Activated naive CD4-positive, alpha-beta T cell treated with anti-CD3 and anti-CD28 coated beads for 36 hours (primary cell): ENCODE results near the gene PDCD6IP. TPM values are rescaled to one million over a fixed set of nuclear protein-coding genes. Genes with fewer than 3 reads are reported as not detected.

Source experiments
- CTCF ChIA-PET: fragments of 350-600 bp; sonication (Branson Sonifier 250); formaldehyde crosslinking; loops from one replicate; lab custom pipeline; 2021; ENCODE audit warnings: antibody characterized with exemption; lab: Charles Lee
- DNase-seq: peaks from one replicate; pipeline ENCODE4 v3.0.0-alpha.2; 2020
- H3K27ac Mint-ChIP-seq: one replicate; pipeline ENCODE4 v1.8.0; 2021; ENCODE audit warnings: mild to moderate bottlenecking, mixed read lengths
- H3K27me3 Mint-ChIP-seq: one replicate; pipeline ENCODE4 v1.8.0; 2021; ENCODE audit warnings: low read depth, mixed read lengths
- H3K36me3 Mint-ChIP-seq: one replicate; pipeline ENCODE4 v1.8.0; 2021; ENCODE audit warnings: low read depth, mixed read lengths
- H3K4me1 Mint-ChIP-seq: one replicate; pipeline ENCODE4 v1.8.0; 2021; ENCODE audit warnings: low read depth, mixed read lengths
- H3K4me3 Mint-ChIP-seq: one replicate; pipeline ENCODE4 v1.8.0; 2021; ENCODE audit warnings: mild to moderate bottlenecking, moderate library complexity, mixed read lengths
- H3K9me3 Mint-ChIP-seq: one replicate; pipeline ENCODE4 v1.8.0; 2021; ENCODE audit warnings: mixed read lengths
- intact Hi-C: fragments of 100-400 bp; cut with micrococcal nuclease; formaldehyde crosslinking; loops from one replicate; pipeline ENCODE4 v1.15.1; 2023
- total RNA-seq, 2 experiments: library from RNA; stranded (reverse); gene quantifications; one replicate each; pipeline ENCODE4 v1.2.3, GENCODE V29; 2021

The PDCD6IP gene
- total RNA-seq, 2 experiments from 2014 or later, result 126 to 127 TPM

DNA sequence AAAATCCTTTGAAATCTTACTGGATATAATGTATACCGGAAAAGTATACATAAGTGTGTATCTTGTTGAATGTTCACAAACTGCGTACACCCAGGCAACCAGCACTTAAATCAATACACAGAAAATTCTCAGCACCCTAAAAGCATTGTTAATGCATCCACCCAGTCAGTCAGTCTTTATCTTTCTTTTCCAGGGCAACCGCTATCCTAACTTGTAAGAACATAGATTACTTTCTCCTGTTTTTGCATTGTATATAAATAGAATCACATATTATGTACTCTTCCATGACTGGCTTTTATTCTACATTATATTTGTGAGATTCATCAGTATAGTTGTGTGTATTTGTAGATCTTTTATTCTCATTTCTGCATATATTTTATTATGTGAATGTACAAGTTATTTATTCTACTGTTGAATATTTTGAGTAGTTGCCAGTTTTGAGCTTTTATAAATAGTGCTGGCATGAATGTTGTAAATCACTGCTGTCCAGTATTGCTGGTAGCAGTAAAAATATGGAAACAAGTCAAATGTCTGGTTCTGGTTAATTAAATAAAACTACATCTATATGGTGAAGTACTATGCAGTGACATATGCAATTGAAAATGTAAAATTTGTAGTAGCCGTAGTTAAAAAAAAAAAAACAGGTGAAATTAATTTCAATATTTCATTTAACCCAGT lies 62.1 kb downstream of the PDCD6IP start:
- H3K36me3 Mint-ChIP-seq, result peaks cover 19% of the 10 kb centered on the region

DNA sequence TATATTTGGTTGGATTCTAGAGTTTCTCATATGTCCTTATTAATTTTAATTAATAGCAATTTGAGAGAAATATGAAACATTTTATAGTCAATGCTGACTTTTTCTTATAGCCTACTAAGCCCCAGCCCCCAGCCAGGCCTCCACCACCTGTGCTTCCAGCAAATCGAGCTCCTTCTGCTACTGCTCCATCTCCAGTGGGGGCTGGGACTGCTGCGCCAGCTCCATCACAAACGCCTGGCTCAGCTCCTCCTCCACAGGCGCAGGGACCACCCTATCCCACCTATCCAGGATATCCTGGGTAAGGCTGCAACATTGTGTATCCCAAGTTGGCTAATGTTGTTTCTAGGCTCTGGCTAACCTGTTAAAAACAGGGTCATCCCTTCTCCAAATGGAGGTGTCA lies 66.7 kb downstream of the PDCD6IP start:
- CTCF ChIA-PET, result no interaction called here
- Mint-ChIP-seq H3K9me3 (no peaks in the 10 kb centered on the region), H3K27ac (no peak overlapping the region), H3K36me3 (peaks cover 8% of the 10 kb centered on the region), H3K4me1 (peaks cover 8% of the 10 kb centered on the region), H3K27me3 (no peaks in the 10 kb centered on the region), H3K4me3 (no peak overlapping the region)
- no peak for DNase-seq
- intact Hi-C loops, result no loop called here

More for the DNA sequence above, 62.1 kb downstream of the PDCD6IP start:
- no peaks in the 10 kb centered on the region for H3K9me3 Mint-ChIP-seq
- H3K27ac Mint-ChIP-seq, result no peak overlapping the region
- H3K27me3 Mint-ChIP-seq, result no peaks in the 10 kb centered on the region
- no peak overlapping the region for H3K4me3 Mint-ChIP-seq
- H3K4me1 Mint-ChIP-seq, result peaks cover 7% of the 10 kb centered on the region
- no peak for DNase-seq
- CTCF ChIA-PET, result interaction anchor here (1.1 to 1.2 kb wide), 2 partner anchors 23 to 84 kb away, joined by 3 to 6 read pairs; no protein-coding TSS in a partner anchor
- intact Hi-C loops, result no loop called here

DNA sequence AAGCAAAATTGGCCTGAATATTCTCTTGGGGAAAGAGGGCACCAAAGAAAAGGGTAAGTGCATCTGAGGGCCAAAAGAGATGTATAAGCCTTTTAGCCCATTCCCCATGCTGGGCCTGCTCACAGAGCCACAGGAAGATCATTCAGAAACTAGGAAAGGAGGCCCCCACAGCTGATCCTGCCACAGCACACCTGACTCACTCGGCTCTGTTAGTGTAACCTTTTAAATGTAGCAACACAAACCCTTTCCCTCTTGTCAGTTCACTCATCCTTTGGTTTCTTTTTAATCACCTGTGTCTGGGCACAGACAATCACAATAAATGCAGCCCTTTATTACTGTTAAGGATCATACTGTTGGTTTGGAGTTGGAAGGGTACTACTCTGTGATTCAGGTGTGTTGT lies 69.9 kb downstream of the PDCD6IP start:
- peak; percentile 23 for DNase-seq
- Mint-ChIP-seq H3K27me3 (no peaks in the 10 kb centered on the region), H3K4me3 (no peak overlapping the region), H3K4me1 (peaks cover 8% of the 10 kb centered on the region), H3K27ac (peak overlapping the region; percentile 19), H3K9me3 (no peaks in the 10 kb centered on the region), H3K36me3 (peaks cover 10% of the 10 kb centered on the region)
- CTCF ChIA-PET, result interaction anchor here (0.6 to 0.8 kb wide), 2 partner anchors 15 to 150 kb away, joined by 3 to 4 read pairs; no protein-coding TSS in a partner anchor
- intact Hi-C loops, result no loop called here

DNA sequence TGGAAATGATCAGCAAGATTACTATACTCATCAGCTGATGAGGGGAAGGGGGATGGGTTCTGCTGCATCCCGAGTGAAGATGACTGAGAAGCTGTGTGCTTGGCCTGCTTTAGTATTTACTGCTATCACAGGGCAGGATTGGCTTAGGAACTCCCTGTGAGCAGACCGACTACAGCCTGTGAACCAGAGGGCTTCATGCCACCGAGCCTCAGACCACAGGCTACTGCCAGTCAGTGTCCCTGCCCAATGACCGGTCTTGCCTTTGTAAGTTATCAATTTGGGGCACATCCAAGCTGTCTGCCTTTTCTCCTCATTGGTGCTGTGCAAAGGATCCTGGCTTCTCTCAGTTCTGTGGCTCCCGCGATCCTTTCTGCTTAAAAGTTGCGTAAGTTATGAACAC lies 71.5 kb downstream of the PDCD6IP start:
- Mint-ChIP-seq H3K4me1 (peaks cover 8% of the 10 kb centered on the region), H3K27ac (no peak overlapping the region), H3K4me3 (no peak overlapping the region), H3K36me3 (peaks cover 8% of the 10 kb centered on the region), H3K27me3 (no peaks in the 10 kb centered on the region), H3K9me3 (no peaks in the 10 kb centered on the region)
- CTCF ChIA-PET, result interaction anchor here (1.5 kb wide), 1 partner anchor 13 kb away, joined by 8 read pairs; no protein-coding TSS in a partner anchor
- intact Hi-C loops, result no loop called here
- DNase-seq, result no peak

DNA sequence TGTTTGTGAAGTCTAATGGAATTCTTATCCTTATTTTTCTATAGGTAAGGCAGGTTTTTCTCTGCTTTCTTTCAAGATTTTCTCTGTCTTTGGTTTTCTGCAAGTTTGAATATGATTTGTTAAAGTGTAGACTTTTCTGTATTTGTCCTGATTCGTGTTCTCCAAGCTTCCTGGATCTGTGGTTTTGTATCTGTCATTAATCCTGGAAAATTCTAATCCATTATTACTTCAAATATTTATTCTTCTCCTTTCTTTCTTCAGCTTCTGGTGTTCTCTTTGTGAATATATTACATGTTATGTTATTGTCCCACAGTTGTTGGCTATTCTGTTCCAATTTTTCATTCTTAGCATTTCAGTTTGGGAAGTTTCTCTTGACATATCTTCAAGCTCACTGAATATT lies 76.4 kb downstream of the PDCD6IP start:
- CTCF ChIA-PET, result no interaction called here
- no peak for DNase-seq
- H3K36me3 Mint-ChIP-seq, result peaks cover 8% of the 10 kb centered on the region
- no peaks in the 10 kb centered on the region for H3K9me3 Mint-ChIP-seq
- no peak overlapping the region for H3K4me3 Mint-ChIP-seq
- no peaks in the 10 kb centered on the region for H3K27me3 Mint-ChIP-seq
- no peak overlapping the region for H3K27ac Mint-ChIP-seq
- peaks cover 3% of the 10 kb centered on the region for H3K4me1 Mint-ChIP-seq
- intact Hi-C loops, result no loop called here

DNA sequence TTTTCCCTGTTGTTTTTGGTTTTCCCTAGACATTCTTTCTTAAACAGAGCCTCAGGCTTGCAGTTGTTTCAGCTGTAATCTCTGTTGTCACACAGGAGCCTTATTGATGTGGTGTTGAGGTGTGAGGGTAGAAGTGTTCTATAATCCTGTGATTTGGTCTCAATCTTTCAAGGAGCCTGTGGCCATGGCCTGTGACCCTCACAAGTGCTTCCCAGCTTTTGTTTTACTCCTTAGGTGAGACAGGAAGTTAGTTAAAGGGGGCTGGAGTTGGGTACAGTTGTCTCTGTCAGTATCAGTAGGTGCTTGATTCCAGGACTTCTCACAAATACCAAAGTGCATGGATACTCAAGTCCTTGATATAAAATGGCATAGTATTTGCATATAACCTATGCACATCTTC lies 77.2 kb downstream of the PDCD6IP start:
- Mint-ChIP-seq H3K4me3 (no peak overlapping the region), H3K27ac (no peak overlapping the region), H3K27me3 (no peaks in the 10 kb centered on the region), H3K36me3 (peaks cover 2% of the 10 kb centered on the region), H3K9me3 (no peaks in the 10 kb centered on the region), H3K4me1 (peaks cover 3% of the 10 kb centered on the region)
- DNase-seq, result no peak
- CTCF ChIA-PET, result interaction anchor here (0.7 kb wide), 1 partner anchor 65 kb away, joined by 4 read pairs; no protein-coding TSS in a partner anchor
- intact Hi-C loops, result no loop called here

DNA sequence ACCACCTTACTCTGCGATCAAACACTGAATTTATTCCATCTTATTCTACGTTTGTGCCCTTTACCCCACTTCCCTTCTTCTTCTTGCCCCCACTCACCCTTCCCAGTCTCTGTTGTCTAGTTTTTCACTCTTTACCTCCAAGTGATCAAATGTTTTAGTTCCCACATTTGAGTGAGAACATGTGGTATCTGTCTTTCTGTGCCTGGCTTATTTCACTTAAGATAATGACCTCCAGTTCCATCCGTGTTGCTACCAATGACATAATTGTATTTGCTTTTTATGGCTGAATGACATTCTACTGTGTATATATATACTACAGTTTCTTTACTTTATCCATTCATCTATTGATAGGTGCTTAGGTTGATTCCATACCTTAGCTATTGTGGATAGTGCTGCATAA lies 78.8 kb downstream of the PDCD6IP start:
- no peak overlapping the region for H3K27ac Mint-ChIP-seq
- H3K36me3 Mint-ChIP-seq, result peaks cover 2% of the 10 kb centered on the region
- peaks cover 3% of the 10 kb centered on the region for H3K4me1 Mint-ChIP-seq
- no peak for DNase-seq
- H3K9me3 Mint-ChIP-seq, result no peaks in the 10 kb centered on the region
- H3K4me3 Mint-ChIP-seq, result no peak overlapping the region
- CTCF ChIA-PET, result no interaction called here
- intact Hi-C loops, result no loop called here
- H3K27me3 Mint-ChIP-seq, result no peaks in the 10 kb centered on the region

DNA sequence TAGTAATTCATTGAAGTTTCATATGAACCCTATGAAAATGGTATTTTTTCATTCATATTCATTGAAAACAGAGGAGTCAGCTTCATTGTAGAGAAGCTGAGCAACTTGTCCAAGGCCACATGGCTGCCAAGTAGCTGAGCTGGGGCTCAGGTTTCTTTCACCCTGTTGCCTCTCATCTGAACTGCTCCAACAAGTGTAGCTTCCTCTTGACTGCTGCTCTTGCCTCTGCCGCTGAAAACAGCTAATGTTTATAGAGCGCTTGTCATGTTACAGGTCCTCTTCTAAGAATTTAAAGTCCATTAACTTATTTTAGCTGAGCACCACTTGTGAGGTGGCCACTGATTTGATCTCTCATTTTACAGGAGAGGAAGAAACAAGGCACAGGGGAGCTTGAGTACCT lies 81.1 kb downstream of the PDCD6IP start:
- Mint-ChIP-seq H3K27ac (no peak overlapping the region), H3K4me3 (no peak overlapping the region), H3K9me3 (no peaks in the 10 kb centered on the region), H3K4me1 (peaks cover 7% of the 10 kb centered on the region), H3K36me3 (no peaks in the 10 kb centered on the region), H3K27me3 (peaks cover 4% of the 10 kb centered on the region)
- no peak for DNase-seq
- intact Hi-C loops, result no loop called here
- CTCF ChIA-PET, result interaction anchor here (0.6 to 0.7 kb wide), 2 partner anchors 66 to 1822 kb away, joined by 3 read pairs; no protein-coding TSS in a partner anchor

DNA sequence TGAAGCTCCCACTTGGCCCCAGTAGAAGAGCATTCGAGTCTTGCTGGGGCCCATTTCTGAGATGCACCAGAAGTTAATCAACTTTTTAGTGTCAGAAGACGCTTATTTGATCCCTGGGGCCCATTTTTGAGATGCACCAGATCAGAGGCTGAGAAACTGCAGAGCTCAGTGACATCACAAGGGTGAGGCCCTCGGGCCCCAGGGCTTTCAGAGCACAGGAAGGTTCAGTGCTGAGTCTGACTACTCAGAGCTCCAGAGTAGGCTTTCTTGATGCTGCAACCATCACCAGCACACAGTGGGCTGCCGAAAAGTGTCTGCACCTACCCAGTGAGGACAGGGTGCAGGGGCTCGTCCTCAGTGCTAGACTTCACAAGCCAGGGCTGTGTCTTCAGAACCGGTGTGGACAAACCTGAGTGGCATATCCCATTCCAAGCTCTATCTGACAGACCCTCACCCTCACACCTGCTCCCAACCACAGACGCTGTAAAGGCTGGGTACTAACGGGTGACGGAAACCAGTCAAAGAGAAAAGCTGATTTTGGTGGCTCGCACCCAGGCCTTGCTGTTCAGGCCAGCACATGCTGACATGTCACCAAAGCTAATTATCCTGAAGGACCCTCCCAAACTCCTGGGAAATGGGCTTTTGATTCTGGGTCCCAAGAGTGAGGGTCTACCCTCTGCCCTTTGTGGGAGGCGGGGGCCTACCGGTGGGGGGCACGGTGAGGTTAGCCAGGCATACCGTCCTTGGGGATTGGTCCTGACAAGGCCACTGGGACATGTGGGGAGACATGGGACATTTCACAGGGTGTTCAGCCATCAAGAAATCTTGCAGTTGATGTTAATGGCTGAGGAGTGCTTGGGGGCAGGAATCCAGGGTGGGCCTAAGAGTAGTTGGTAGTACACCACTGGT lies 83.0 kb downstream of the PDCD6IP start:
- CTCF ChIA-PET, result interaction anchor here (1.4 to 3.6 kb wide), 2 partner anchors 135 to 802 kb away, joined by 4 to 18 read pairs; no protein-coding TSS in a partner anchor
- DNase-seq, result no peak
- Mint-ChIP-seq H3K27ac (no peak overlapping the region), H3K9me3 (no peaks in the 10 kb centered on the region), H3K4me1 (peaks cover 7% of the 10 kb centered on the region), H3K4me3 (no peak overlapping the region), H3K27me3 (peaks cover 4% of the 10 kb centered on the region), H3K36me3 (no peaks in the 10 kb centered on the region)
- intact Hi-C loops, result no loop called here

DNA sequence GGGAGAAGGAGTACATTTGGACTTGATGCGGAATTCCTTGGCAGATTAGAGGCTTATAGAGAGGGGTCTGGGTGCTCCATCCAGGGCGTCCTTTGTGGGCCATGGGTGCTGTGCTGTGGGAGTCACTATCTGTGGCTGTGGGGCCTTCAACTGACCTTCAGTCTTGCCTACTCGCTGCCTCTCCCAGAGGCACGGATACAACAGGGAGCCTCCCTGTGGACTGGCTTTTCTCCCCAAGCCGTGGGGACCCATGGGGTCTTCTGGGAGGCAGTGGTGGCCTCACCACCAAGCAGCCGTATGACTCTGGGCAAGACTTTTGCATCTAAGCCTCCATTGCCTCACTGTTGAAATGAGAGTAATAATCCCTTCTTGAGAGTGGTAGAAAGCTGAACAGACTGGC lies 83.9 kb downstream of the PDCD6IP start:
- H3K9me3 Mint-ChIP-seq, result no peaks in the 10 kb centered on the region
- DNase-seq, result no peak
- H3K4me1 Mint-ChIP-seq, result peaks cover 4% of the 10 kb centered on the region
- no peak overlapping the region for H3K27ac Mint-ChIP-seq
- peaks cover 4% of the 10 kb centered on the region for H3K27me3 Mint-ChIP-seq
- no peak overlapping the region for H3K4me3 Mint-ChIP-seq
- intact Hi-C loops, result no loop called here
- no peaks in the 10 kb centered on the region for H3K36me3 Mint-ChIP-seq
- CTCF ChIA-PET, result interaction anchor here (1.2 to 3.6 kb wide), 6 partner anchors 8 to 801 kb away, joined by 5 to 18 read pairs (median 8); no protein-coding TSS in a partner anchor

DNA sequence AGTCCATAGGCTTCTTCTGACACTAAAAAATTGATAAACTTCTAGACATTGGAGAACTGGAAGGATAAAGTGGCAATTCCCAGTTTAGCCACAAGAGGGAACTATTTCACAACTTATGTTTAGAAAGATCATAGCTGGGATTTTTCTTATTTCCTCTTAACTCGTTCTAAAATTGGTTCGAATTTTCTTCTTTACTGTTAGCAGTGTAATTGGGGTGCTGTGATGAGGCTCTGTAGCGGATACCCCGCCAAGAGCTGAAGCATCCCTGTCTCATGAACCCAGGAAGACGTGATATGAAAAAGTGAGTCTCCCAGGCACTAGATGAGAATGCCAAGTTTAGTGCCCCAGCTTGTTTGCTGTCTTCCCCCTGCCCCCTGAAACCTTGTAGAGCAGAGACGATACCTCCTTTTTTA lies 85.1 kb downstream of the PDCD6IP start:
- H3K36me3 Mint-ChIP-seq, result no peaks in the 10 kb centered on the region
- no peak overlapping the region for H3K27ac Mint-ChIP-seq
- DNase-seq, result no peak

More for the DNA sequence above, 85.1 kb downstream of the PDCD6IP start:
- H3K4me1 Mint-ChIP-seq, result peaks cover 4% of the 10 kb centered on the region
- H3K9me3 Mint-ChIP-seq, result no peaks in the 10 kb centered on the region
- intact Hi-C loops, result loop anchor here (1.0 kb wide), 4 partner anchors 132 to 801 kb away; no protein-coding TSS in a partner anchor
- H3K4me3 Mint-ChIP-seq, result peak overlapping the region; percentile 13
- H3K27me3 Mint-ChIP-seq, result peaks cover 4% of the 10 kb centered on the region
- CTCF ChIA-PET, result interaction anchor here (0.5 to 3.6 kb wide), 21 partner anchors 10 to 800 kb away, joined by 3 to 18 read pairs (median 4); no protein-coding TSS in a partner anchor
